SU-DHL-6 (cell line): ENCODE measurements around the gene WNT3.
"Not testable (repeated sequence)": the region's sequence is repeated elsewhere in the genome, so short reads cannot be mapped to it uniquely, and the experiment has no call there.

Experiments
- H2AFZ ChIP-seq: fragments of 200-600 bp; sonication (generic); 2 replicates; pipeline ENCODE4 v1.6.1; 2014; ENCODE audit warnings: low read depth, mild to moderate bottlenecking, moderate library complexity, mixed read lengths, antibody characterized with exemption, low read length; ENCODE audit not compliant: severe bottlenecking
- H3F3A ChIP-seq: fragments of 200-600 bp; shearing (Covaris generic); 2 replicates; pipeline ENCODE4 v1.6.0; 2016; ENCODE audit warnings: antibody characterized with exemption, mild to moderate bottlenecking; ENCODE audit not compliant: insufficient read depth
- H3K27ac ChIP-seq: fragments of 200-600 bp; sonication (generic); 2 replicates; pipeline ENCODE4 v1.5.1; 2016; ENCODE audit warnings: low read depth, mild to moderate bottlenecking, low read length, moderate library complexity, mixed read lengths
- H3K27me3 ChIP-seq: fragments of 200-600 bp; sonication (generic), shearing (Covaris generic); 2 replicates; pipeline ENCODE4 v1.6.0; 2014; ENCODE audit warnings: mild to moderate bottlenecking, low read length
- H3K36me3 ChIP-seq: fragments of 200-600 bp; sonication (generic); 2 replicates; pipeline ENCODE4 v1.6.1; 2014; ENCODE audit warnings: mild to moderate bottlenecking, low read length, mixed read lengths
- H3K4me2 ChIP-seq: fragments of 300-600, 200-600 bp; shearing (Covaris generic), sonication (generic); 2 replicates; pipeline ENCODE4 v1.6.0; 2014; ENCODE audit warnings: low read length, low read depth, mild to moderate bottlenecking; ENCODE audit not compliant: poor library complexity, severe bottlenecking
- H3K4me3 ChIP-seq: fragments of 200-600 bp; sonication (generic); 2 replicates; pipeline ENCODE4 v1.5.1; 2014; ENCODE audit warnings: antibody characterized with exemption, low read length, mild to moderate bottlenecking, mixed read lengths; ENCODE audit not compliant: insufficient read depth, poor library complexity, severe bottlenecking
- H3K79me2 ChIP-seq: fragments of 200-600 bp; sonication (generic); 2 replicates; pipeline ENCODE4 v1.6.1; 2014; ENCODE audit warnings: mild to moderate bottlenecking, low read length, moderate library complexity; ENCODE audit not compliant: insufficient read depth
- H3K9ac ChIP-seq: fragments of 200-600 bp; sonication (generic); 2 replicates; pipeline ENCODE4 v1.7.0; 2014; ENCODE audit warnings: mild to moderate bottlenecking, low read length
- H3K9me2 ChIP-seq: fragments of 200-600 bp; sonication (generic); replicated peaks from 2 replicates; pipeline ENCODE4 v1.6.1; 2014; ENCODE audit warnings: low read length; ENCODE audit not compliant: insufficient read depth
- H3K9me3 ChIP-seq: fragments of 200-600 bp; sonication (generic); 2 replicates; pipeline ENCODE4 v1.6.1; 2014; ENCODE audit warnings: low read length, mixed read lengths; ENCODE audit not compliant: insufficient read depth
- H4K20me1 ChIP-seq: fragments of 200-600 bp; sonication (generic); 2 replicates; pipeline ENCODE4 v1.6.1; 2014; ENCODE audit warnings: low read depth, mild to moderate bottlenecking, antibody characterized with exemption, low read length, moderate library complexity, mixed read lengths
- CTCF ChIP-seq: fragments of 200-600 bp; sonication (generic); IDR thresholded peaks from one replicate; pipeline ENCODE4 v1.5.1; 2017; ENCODE audit warnings: antibody characterized with exemption, mild to moderate bottlenecking, low read length, moderate library complexity; ENCODE audit not compliant: insufficient read depth, poor library complexity, severe bottlenecking
- EZH2phosphoT487 ChIP-seq: fragments of 200-600 bp; sonication (generic), shearing (Covaris generic); conservative IDR thresholded peaks from 2 replicates; pipeline ENCODE4 v1.6.1; 2018; ENCODE audit warnings: mild to moderate bottlenecking, antibody characterized with exemption, low read length, moderate library complexity, mixed read lengths

Gene WNT3

GRCh38 chr17:46794318-46794717, 24.2 kb downstream of the WNT3 start:
- no peak overlapping the region for H3K4me2 ChIP-seq
- no peak overlapping the region for H3K4me3 ChIP-seq
- H3K9ac ChIP-seq: no peak overlapping the region
- no peak overlapping the region for H2AFZ ChIP-seq
- H3K36me3 ChIP-seq: no peaks in the 10 kb centered on the region
- no peaks in the 10 kb centered on the region for H4K20me1 ChIP-seq
- no peaks in the 10 kb centered on the region for H3K9me3 ChIP-seq
- no peaks in the 10 kb centered on the region for H3K9me2 ChIP-seq
- H3K79me2 ChIP-seq: no peaks in the 10 kb centered on the region
- H3F3A ChIP-seq: no peaks in the 10 kb centered on the region
- 0 out of 2 replicates have a peak, but pooled peaks cover 3% of the 10 kb centered on the region for H3K27me3 ChIP-seq
- TF ChIP-seq CTCF: no peak
- no peak for TF ChIP-seq EZH2phosphoT487
- H3K27ac ChIP-seq: no peak overlapping the region

- Histone ChIP-seq H3K9ac (no peak overlapping the region), H2AFZ (no peak overlapping the region), H3K27ac (no peak overlapping the region), H3K4me2 (no peak overlapping the region), H3K4me3 (no peak overlapping the region), H4K20me1 (no peaks in the 10 kb centered on the region), H3K79me2 (no peaks in the 10 kb centered on the region), H3K9me3 (no peaks in the 10 kb centered on the region), H3K27me3 (0 out of 2 replicates have a peak, but pooled peaks cover 3% of the 10 kb centered on the region), H3F3A (no peaks in the 10 kb centered on the region), H3K36me3 (no peaks in the 10 kb centered on the region), H3K9me2 (no peaks in the 10 kb centered on the region)
- no peak for TF ChIP-seq EZH2phosphoT487
- no peak for TF ChIP-seq CTCF
These were observed 25.0 kb downstream of the WNT3 start for GRCh38 chr17:46793541-46793940.

- not testable (repeated sequence) for H3K36me3 ChIP-seq, H3K9me3 ChIP-seq, H3K9me2 ChIP-seq, H2AFZ ChIP-seq, H3K79me2 ChIP-seq, H3K9ac ChIP-seq, H3K4me3 ChIP-seq, H3K4me2 ChIP-seq, H3F3A ChIP-seq, H3K27ac ChIP-seq, H4K20me1 ChIP-seq, H3K27me3 ChIP-seq
These were observed 25.5 kb downstream of the WNT3 start for GRCh38 chr17:46793023-46793422.

GRCh38 chr17:46792071-46792470, 26.4 kb downstream of the WNT3 start:
- no peak overlapping the region for H2AFZ ChIP-seq
- no peaks in the 10 kb centered on the region for H3K9me3 ChIP-seq
- 0 out of 2 replicates have a peak, but pooled peaks cover 3% of the 10 kb centered on the region for H3K27me3 ChIP-seq
- no peaks in the 10 kb centered on the region for H3K9me2 ChIP-seq
- no peak overlapping the region for H3K27ac ChIP-seq
- no peaks in the 10 kb centered on the region for H3K79me2 ChIP-seq
- H3K36me3 ChIP-seq: no peaks in the 10 kb centered on the region
- no peaks in the 10 kb centered on the region for H3F3A ChIP-seq
- H4K20me1 ChIP-seq: no peaks in the 10 kb centered on the region
- TF ChIP-seq EZH2phosphoT487 (no peak), CTCF (no peak)
- H3K4me3 ChIP-seq: no peak overlapping the region
- no peak overlapping the region for H3K9ac ChIP-seq
- H3K4me2 ChIP-seq: no peak overlapping the region
